ENCODE results near the gene DUXA.
"Not testable (repeated sequence)": the region's sequence is repeated elsewhere in the genome, so short reads cannot be mapped to it uniquely, and the experiment has no call there.

Gene DUXA

GRCh38 chr19:57167385-57167784 lies at the start of gene DUXA:
Gene DUXA (minus strand): TSS chr19:57167485. CDS start chr19:57167443, 42 bp downstream.
- FAIRE-seq: no peak

- FAIRE-seq: no peak
Measured at GRCh38 chr19:57212109-57212508, 44.8 kb upstream of the DUXA start.

- no peak for FAIRE-seq
Measured at GRCh38 chr19:57210381-57210780, 43.1 kb upstream of the DUXA start.

- no peak for FAIRE-seq
Measured at GRCh38 chr19:57202160-57202559, 34.9 kb upstream of the DUXA start.

DNA sequence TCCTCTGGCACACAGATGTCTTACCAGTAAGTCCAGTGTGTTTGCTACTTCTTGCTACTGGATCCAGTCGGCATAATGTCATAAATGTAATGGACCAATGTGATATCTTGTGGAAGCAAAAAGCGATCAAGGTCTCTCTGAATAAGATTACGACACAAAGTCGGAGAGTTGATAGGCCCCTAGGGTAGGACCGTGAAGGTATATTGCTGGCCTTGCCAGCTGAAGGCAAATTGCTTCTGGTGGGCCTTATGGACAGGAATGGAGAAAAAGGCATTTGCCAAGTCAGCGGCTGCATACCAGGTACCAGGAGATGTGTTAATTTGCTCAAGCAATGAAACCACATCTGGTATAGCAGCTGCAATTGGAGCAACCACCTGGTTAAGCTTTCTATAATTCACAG lies 30.6 kb upstream of the DUXA start:
- FAIRE-seq: not testable (repeated sequence)

DNA sequence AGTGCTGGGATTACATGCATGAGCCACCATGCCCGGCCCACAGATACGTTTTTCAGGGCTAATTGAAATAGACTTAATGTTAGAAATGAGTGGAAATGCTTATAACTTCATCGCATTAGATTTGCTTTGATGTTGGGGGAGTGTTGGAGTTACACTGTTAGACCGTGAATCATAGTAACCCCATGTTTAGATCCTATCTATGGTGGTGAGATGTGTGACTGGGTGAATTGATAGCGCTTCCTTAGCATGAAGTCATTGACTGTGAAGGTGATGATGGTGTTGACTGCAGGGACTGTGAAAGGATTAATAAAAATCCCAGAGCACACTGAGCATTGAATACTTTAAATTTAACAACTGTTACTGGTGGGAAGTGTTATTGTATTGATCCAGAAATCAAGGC lies 25.7 kb upstream of the DUXA start:
- FAIRE-seq: no peak

DNA sequence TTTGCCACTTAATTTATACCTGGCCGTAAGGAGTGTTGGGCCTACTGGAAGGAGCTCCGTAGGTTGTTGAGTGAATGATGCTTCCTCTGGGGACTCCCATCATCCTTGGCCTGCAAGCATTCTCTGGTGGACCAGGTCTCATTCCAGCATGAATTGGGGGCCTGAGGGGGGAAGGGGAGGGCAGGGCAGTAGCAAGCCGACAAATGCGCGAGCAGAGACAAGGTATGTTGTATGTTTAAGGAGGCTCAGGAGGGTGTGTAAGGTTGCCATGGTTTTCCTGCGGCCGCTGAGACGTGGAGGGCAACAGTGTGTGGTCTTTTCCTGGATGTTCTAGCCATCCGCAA lies 24.8 kb upstream of the DUXA start:
- FAIRE-seq: no peak

DNA sequence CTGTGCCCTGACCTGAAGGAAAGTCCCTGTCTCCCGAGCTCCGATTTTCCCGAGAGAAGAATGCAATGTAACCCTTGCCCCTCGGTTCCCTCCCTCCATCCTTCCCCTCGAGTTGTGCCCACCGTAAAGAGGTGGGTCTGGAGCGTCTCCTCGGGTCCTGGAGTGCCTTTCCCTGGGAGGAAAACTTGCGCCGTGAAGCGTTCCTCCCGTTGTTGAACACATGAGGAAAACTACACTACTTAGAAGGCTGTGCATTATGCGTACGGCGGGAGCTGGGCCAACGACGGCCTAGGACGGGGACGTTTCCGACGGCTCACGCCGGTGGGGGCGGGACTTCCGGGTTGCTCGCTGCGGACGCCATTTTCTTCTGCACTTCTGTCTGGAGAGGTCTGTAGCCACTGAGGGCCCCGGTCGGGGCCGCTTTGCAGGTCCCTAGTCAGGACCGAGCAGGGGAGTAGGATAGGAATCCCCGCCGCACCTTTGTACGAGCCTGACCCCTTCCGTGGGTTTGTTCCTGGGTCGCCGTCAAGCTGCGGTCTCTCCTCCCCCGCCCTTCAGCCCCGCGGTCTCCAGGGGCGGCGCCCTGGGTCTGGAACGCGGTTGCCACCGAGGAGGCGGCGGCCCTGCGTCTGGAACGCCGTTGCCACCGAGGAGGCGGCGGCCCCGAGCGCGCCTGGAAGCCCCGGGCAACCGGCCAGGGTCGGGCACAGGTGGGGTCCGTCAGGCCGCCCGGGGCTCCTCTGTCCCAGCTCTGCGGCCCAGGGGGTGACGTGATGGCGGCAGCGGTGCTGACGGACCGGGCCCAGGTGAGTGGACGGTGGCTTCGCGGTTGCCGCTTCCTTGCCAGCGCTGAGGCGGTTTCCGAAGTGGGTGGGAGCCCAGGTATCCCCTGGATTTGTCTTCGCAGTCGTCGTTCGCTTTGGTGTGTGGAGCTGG lies 24.1 kb upstream of the DUXA start, which contains the start of gene ZNF264:
Gene ZNF264, plus strand, starts transcription at position 360 of the 936 bp plus-strand sequence. Its CDS starts 414 bp downstream, at position 774.
- no peak for FAIRE-seq

GRCh38 chr19:57190301-57190700 lies 23.0 kb upstream of the DUXA start:
- no peak for FAIRE-seq

DNA sequence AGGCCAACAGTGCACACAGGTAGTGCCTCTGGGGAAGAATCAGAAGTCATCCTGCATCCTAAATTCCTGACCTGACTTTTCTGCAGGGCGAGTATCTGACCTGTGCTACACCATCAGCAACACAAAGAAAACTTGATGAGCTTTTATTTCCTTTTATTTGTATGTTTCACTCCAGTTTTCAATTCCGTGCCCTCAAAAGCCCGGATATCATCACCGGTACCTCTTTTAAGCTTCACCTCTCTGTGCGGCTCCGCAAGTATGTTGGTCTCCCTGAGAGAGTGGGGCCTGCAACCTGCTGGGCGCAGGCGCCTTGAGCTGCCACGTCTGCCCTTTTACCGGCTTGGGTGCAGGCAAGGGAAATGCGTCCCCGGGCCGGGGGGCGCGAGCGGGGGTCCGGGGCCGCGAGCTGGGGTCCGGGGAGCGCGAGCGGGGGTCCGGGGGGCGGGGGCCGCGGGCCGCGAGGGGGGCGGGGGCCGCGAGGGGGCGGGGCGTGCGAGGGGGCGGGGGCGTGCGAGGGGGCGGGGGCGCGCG lies 4.3 kb upstream of the DUXA start:
- no peak for FAIRE-seq

DNA sequence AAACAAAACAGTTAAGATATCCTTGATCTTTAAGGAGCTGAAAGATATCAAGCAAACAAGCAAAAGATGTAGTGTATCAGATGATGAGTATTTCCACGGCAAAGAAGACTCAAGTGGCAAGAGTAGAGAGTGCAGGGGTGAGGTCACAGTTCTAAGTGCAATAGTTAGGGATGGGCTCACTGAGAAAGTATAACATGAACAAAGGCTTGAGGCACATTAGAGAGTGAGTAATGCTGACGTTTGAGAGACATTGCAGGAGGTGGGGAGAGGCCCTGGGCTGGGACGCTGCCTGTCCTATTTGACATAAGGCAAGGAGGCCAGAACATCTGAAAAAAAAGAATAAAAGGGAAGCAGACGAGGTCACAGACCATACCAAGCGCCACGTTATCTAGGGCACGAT lies 1.4 kb downstream of the DUXA start:
- FAIRE-seq: no peak

DNA sequence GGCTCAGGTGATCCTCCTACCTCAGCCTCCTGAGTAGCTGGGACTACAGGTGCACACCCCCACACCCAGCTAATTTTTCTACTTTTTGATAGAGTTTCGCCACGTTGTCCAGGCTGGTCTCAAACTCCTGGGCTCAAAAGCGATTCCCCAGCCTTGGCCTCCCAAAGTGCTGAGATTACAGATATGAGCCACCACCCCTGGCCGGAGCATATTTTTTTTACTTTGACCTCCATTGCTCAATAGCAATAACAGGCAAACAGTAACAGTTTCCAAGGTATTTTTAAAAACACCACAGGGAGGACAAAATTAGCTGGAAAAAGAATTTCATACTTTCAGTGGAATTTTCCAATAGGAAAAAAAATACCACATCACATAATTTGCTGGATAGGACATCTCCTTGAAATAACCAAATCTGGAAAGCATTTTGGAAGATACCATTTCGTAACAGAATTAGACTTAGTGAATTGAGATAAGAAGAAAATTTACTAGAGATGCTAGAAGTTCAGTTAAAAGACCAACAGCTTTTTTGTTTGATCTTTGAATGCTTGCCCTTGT lies 5.2 kb downstream of the DUXA start:
- no peak for FAIRE-seq

DNA sequence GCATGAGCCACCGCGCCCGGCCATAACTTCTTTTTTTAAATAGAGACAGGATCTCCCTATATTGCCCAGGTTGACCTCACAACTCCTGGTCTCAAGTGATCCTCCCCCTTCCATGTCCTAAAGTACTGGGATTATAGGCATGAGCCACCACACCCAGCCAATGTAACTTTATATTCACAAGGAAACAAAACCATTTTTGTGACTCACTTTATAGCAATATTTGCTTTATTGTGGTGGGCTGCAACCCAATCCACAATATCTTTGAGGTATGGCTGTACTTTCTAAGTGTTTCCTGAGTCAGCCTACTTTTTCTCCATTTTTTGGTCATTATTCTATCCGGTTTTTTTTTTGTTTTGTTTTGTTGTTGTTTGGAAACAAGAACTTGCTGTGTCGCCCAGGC lies 14.4 kb downstream of the DUXA start:
- FAIRE-seq: no peak

DNA sequence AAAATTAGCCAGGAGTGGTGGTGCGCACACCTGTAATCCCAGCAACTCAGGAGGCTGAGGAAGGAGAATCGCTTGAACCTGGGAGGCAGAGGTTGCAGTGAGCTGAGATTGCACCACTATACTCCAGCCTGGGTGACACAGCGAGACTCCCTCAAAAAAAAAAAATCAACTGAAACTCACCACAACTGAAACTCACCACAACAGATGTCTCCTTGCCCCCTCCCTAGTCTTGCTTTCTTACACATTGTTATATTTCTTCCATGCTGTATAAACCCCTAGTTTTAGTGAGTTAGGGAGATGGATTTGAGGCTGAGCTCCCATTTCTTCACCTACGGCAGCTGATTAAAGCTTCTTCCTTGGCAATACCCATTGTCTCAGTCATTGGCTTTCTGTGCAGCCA lies 25.6 kb downstream of the DUXA start:
- FAIRE-seq: no peak

DNA sequence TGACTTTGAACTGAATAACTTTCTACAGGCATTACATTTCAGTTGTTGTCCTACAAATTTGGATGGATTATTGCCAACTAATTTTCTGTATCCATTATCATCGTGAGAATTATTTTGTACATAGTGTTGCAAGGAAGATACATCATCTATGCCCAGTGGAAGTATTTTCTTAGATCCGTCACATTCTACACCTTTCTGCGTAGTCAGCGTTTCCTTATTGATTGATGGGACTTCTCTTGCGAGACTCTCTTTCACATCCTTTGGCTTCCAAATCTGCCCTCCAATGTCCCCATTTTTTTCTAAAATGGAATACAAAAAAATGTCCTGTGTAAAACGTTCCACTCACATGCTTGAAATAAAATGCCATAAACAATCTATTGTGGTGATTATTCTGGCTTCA lies 31.5 kb downstream of the DUXA start:
- no peak for FAIRE-seq

DNA sequence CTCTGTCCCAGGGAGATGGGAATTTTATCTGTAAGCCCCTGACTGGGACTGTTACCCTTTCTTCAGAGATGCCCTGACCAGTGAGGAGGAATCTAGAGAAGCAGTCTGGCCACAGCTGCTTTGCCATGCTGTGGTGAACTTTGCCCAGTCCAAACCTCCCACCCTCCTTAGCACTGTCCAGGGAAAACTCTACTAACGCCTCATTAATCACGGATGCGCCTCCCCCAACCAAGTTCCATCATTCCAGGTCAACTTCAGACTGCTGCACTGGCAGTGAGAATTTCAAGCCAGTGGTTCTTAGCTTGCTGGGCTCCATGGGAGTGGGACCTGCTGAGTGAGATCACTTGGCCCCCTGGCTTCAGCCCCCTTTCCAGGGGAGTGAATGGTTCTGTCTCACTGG lies 39.9 kb downstream of the DUXA start:
- not testable (repeated sequence) for FAIRE-seq

DNA sequence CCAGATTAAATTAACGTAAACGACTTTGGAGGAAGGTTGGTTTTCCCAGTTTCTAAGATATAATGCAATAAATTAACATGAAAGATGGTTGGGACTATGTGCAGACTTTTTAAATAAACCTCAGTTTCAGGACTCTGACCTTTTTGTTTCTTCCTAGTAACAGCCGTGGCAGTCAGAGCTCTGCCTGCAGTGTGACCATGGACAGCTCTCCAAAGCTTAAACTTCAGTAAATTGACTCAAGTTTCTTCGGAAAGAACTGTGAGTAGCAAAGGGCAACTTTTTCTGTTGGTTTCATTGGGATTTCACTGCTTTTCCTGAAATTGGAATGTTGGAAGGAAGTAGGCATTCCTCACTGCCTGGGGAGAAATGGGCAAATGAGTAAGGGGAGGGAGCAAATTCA lies 43.4 kb downstream of the DUXA start:
- FAIRE-seq: no peak

GRCh38 chr19:57118848-57119247 lies 48.4 kb downstream of the DUXA start:
- no peak for FAIRE-seq

GRCh38 chr19:57113501-57113900 lies 53.8 kb downstream of the DUXA start:
- not testable (repeated sequence) for FAIRE-seq

- no peak for FAIRE-seq
Measured at GRCh38 chr19:57111329-57111644, 56.0 kb downstream of the DUXA start.

DNA sequence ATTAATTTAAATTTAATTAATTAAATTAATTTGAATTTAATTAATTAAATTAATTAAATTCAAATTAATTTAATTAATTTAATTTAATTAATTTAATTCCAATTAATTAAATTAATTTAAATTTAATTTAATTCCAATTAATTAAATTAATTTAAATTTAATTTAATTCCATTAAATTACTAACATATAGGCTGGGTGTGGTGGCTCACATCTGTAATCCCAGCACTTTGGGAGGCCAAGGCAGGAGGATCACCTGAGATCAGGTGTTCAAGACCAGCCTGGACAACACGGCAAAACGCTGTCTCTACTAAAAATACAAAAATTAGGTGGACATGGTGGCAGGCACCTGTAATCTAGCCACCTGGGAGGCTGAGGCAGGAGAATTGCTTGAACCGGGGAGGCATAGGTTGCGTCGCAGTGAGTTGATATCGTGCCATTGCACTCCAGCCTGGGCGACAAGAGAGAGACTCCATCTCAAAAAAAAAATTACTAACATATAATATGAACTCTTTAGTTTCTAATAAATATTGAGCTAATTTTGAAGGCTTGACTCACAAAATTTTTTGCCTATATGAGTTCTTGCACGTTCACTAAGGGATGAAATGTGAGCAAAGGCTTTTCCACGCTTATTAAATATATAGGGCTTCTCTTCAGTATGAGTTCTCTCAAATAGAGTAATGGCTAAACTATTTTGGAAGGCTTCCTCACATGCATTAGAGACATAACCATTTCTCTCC lies 56.5 kb downstream of the DUXA start:
- no peak for FAIRE-seq

GRCh38 chr19:57106722-57107235 lies 60.5 kb downstream of the DUXA start:
- FAIRE-seq: no peak

DNA sequence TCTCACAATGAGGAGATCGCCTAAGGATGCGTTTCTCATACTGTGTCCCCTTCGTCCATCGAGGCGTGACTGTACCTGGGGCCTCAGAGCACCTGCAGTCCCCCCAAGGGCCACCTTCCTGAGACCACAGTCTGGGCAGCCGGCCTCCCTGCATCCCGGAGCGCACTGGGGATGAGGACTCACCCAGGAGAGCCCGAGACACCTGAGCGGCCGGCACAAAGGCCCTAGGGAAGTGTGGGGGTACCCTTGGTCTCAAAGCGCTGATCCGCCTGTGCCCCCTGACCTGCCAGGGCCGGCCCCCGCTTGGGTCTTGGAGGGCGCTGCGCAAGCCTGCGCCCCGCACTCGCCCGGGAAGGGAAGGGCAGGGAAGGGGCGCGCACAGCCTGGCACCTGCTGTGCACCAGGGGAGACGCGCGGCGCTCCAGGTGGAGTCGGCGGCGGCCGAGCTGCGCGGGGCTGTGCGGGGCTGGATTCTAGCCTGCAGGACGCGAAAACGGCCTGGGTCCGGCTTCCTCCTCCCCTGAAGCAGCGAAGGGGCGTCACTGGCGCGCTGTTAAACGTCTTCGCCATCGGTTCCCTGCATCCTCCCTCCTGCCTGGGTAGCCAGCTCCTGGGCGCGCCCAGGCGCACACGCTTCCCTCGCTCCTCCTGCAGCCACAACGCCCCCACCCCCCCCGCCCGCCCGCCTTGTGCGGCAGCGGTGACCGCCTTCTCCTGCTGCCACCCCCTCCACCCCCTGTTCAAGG lies 61.1 kb downstream of the DUXA start:
- no peak for FAIRE-seq

Measured in A204.1 (cell line).